ENCODE results near the gene SEMA5A.

- TF ChIP-seq POLR2AphosphoS5 (IDR thresholded peaks at IDR 0.05; ENCODE audit: low read depth, low read length) = no peak
- TF ChIP-seq FOXP2 (optimal IDR thresholded peaks at IDR 0.05; ENCODE audit: borderline replicate concordance, extremely low read depth, extremely low read length, insufficient read depth) = no peak
- TF ChIP-seq, protein P1, sequence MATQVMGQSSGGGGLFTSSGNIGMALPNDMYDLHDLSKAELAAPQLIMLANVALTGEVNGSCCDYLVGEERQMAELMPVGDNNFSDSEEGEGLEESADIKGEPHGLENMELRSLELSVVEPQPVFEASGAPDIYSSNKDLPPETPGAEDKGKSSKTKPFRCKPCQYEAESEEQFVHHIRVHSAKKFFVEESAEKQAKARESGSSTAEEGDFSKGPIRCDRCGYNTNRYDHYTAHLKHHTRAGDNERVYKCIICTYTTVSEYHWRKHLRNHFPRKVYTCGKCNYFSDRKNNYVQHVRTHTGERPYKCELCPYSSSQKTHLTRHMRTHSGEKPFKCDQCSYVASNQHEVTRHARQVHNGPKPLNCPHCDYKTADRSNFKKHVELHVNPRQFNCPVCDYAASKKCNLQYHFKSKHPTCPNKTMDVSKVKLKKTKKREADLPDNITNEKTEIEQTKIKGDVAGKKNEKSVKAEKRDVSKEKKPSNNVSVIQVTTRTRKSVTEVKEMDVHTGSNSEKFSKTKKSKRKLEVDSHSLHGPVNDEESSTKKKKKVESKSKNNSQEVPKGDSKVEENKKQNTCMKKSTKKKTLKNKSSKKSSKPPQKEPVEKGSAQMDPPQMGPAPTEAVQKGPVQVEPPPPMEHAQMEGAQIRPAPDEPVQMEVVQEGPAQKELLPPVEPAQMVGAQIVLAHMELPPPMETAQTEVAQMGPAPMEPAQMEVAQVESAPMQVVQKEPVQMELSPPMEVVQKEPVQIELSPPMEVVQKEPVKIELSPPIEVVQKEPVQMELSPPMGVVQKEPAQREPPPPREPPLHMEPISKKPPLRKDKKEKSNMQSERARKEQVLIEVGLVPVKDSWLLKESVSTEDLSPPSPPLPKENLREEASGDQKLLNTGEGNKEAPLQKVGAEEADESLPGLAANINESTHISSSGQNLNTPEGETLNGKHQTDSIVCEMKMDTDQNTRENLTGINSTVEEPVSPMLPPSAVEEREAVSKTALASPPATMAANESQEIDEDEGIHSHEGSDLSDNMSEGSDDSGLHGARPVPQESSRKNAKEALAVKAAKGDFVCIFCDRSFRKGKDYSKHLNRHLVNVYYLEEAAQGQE (IDR thresholded peaks at IDR 0.05; ENCODE audit: insufficient read depth in 1 of 2, low read depth in 2 of 2, low read length in 2 of 2) = no peak
Observed at GRCh38 chr5:9197881-9198260, 348.0 kb downstream of the SEMA5A start.
